Limb (tissue), 2 donors: ENCODE results near the gene ACIN1.

ENCODE experiments used
- DNase-seq, 2 donors: peaks; one replicate each; pipeline ENCODE4 v3.0.0-alpha.2; 2016; ENCODE audit errors: extremely low spot score in 2 of 2

The ACIN1 gene

DNA sequence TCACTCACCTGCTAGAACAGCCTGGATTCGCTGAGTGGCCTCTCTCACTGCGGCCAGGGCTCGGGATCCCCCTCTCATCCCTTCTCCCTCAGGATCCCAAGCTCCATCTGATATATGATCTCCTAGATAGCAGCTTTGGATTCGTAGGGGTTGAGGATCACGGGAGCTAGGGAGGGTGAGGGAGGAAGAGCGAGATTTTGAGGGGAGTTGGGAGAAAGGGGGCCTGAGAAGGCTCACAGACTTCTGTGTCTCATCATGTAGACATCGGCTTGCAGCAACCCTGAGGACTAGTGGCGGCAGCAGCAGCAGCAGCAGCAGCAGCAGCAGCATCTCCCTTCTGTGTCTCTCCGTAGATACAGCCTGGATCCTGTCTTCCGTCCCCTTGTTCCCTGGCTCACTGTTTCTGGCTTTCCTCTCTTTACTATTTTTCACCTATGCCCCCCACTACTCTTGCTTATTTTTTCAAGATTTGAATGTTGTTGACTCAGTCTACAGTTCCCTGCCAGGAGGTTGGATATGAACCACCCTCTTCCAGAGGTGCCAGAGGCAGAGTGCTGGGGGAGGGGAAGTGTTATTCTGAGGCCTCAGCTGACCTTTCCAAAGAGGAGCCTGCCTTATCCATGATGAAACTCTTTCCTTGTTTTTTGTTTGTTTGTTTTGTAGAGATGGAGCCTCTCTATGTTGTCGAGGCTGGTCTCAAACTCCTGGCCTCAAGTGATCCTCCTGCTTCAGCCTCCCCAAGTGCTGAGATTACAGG is 9.8 kb upstream of the ACIN1 start, which contains the start of gene CIROP:
CIROP (minus strand) TSS at position 399 of the 757 bp plus-strand sequence; CDS start at position 330, 69 bp downstream.
- DNase-seq, result no peak

GRCh38 chr14:23104070-23104590 is 9.2 kb upstream of the ACIN1 start:
- no peak for DNase-seq

- DNase-seq, result no peak
Measured at GRCh38 chr14:23103581-23103980, 8.6 kb upstream of the ACIN1 start.

- no peak for DNase-seq
Measured at GRCh38 chr14:23102801-23103200, 7.9 kb upstream of the ACIN1 start.

DNA sequence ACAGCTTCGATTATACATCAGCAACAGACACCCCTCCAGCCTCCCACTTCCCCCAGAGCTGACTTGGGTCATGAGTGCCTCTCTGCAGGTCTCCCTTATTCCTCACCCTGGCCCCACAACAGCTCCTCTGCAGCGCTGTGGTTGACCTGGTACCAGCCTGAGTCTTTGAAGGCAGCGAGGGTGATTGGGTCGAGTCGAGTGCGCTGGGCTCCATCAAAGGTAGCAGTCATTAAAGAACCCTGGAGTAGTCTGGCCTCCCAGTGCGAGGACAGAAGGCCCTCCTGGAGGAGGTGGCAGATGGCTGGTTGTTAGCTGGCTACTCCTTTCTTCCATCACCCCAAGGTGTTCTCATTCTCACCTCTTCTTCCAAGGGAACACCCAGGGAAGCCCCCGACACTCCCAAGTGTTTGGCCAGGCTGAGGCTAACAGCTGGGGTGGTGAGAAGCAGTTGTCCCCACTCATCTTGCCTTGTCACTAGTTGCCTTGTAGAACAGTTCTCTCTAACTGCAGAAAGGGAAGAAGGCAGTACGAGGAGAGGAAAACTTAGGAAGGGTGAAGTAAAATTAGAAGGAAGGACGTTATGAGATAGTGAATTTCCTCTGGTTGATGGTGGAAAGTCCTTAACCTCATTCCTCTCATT is 7.2 kb upstream of the ACIN1 start:
- DNase-seq, result no peak

GRCh38 chr14:23101213-23101970 is 6.5 kb upstream of the ACIN1 start:
- no peak for DNase-seq

DNA sequence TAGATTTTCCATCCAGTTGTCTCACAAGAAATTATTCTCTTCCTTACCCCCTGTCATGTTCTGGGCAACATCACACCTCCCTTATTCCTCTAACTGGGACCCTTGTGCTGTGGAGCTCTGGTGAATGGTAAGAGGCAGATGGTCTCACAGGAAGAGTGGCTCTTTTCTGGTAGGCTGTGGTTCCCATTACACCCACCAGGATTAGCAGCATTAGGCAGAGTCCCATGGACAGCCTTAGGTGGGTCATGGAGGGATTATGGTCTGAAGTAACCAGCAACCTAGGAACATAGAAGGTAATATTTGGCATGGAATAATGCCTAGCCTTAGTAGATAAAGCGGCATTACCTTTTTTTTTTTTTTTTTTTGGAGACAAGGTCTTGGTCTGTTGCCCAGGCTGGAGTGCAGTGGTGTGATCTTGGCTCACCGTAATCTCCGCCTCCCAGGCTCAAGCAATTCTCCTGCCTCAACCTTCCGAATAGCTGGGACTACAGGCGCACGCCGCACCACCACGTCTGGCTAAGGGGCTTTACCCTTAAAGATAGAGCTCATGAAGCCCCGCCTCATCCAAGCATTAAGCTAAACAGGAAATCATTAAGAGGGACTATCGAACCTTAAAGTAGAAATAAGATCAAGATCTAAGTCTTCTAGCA is 4.4 kb upstream of the ACIN1 start:
- DNase-seq, result no peak

DNA sequence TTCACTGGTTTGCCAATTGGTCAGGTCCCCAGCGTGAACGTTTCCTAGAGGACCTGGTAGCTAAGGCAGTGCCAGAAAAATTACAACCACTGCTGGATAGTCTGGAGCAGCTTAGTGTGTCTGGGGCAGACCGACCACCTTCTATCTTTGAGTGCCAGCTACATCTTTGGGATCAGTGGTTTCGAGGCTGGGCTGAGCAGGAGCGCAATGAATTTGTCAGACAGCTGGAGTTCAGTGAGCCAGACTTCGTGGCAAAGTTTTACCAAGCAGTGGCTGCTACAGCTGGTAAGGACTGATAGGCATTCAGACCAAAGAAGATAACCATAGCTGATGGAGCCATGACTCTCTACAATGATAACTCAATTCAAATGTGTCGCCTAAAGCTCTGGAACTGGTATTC is 2.9 kb upstream of the ACIN1 start:
- no peak for DNase-seq

GRCh38 chr14:23095196-23096108 is 516 bp upstream of the ACIN1 start, which contains the start of gene C14orf119:
C14orf119 (plus strand) TSS chr14:23095505; CDS start chr14:23097659, 2,154 bp downstream.
- peak in 1 of 2 donors; percentile 100 for DNase-seq

- no peak for DNase-seq
Measured at GRCh38 chr14:23093991-23094665, 808 bp downstream of the ACIN1 start.

- DNase-seq, result no peak
Measured at GRCh38 chr14:23093526-23093925, 1.4 kb downstream of the ACIN1 start.

DNA sequence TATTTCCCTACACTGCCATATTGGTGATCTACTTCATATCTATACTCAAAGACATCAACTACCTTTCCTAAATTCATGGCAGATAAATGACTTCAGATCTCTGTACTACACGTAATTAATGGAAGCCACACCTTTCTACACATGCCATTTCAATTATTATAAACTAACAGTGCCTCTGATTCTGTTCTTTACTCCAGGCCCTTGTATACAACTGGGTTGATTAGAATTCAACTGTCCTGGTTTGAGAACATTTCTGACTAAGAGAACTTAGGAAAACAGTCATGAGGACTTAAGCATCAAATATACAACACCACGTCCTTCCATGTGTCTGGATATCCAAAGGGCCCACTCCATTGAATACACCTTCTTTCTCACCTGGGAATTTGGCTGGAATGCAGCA is 1.8 kb downstream of the ACIN1 start:
- DNase-seq, result no peak

DNA sequence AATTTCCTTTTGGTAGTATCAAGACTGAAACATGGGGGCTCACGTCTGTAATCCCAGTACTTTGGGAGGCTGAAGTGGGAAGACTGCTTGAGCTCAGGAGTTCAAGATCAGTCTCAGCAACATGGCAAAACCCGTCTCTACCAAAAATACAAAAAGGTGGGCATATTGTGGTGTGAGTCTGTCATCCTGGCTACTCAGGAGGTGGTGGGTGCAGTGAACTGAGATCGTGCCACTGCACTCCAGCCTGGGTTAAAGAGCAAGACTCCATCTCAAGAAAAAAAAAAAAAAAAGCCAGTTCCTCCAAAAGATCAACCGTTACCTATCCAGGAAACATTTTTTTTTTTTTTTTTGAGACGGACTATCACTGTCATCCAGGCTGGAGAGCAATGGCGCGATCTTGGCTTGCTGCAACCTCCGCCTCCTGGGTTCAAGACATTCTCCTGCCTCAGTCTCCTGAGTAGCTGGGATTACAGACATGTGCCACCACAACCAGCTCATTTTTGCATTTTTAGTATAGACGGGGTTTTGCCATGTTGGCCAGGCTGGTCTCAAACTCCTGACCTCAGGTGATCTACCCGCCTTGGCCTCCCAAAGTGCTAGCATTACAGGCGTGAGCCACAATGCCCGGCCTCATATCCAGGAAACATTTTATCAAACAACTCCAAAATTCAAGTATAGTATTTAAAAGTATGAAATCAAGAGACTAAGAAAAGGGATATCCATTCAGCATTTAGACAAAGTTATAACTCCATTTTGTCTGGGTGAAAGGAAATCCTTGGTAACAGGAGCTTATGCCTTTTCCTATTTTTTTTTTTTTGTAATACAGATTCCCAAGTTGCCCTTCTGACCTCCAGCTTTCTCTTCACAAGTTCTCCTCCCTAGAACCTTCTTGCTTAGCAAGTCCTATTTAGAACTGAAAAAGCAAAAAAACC is 3.4 kb downstream of the ACIN1 start:
- no peak for DNase-seq

GRCh38 chr14:23090254-23090636 is 4.7 kb downstream of the ACIN1 start:
- DNase-seq, result no peak

DNA sequence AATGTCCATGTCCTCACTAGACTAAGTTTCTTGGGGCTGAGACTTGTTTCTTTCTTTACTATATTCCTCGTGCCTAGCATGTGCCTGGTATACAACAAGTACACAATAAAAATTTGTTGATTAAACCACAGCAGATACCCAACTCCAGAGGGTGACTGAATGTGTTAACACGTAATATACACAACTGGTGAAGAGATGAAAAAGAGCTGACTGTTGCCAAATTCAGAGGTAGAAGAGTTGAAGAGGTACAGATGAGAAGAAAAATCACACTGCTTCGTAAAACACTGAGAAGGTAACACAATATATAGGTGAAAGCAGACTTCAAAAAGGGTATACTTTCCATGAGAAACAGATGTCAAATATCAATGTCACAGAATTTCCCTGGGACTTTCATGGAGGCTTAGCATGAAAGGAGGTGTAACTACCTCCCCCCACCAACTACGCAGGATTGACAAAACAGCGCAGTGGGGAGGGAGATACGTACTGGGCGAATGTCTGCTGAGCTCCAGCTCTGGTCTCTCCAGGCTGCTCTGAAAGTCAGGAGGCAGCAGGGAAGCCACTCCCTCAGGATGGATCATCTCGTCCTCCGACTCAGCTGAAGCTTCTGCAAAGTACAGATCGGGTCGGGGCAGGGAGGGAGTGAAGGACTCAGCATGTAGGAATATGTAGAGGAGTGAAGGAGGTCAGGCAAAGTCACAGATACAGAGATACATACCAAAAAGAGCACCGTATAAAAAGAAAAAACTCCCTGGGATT is 5.3 kb downstream of the ACIN1 start:
- no peak for DNase-seq

- no peak for DNase-seq
Measured at GRCh38 chr14:23086565-23086964, 8.4 kb downstream of the ACIN1 start.

DNA sequence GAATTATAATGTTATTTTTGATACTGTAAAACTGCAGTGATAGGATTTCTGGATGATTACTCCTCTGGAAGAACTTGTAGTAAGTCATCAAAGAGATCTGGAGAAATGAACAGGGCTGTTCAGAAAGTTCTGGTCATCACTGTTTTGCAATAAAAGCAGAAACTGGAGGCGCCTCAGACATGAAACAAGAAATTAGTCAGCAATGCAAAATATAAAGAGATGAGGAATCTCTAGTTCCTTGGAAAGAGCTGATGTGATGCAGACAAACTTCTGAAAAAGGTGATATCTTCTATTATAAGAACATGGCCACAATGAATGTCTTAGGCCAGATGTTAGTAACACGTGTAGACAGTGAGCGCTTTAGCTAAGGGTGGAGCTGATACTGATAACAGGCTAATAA is 9.5 kb downstream of the ACIN1 start:
- DNase-seq, result no peak

GRCh38 chr14:23080474-23080873 is 14.5 kb downstream of the ACIN1 start:
- no peak for DNase-seq
